ENCODE data around the gene ZNF653.

Gene ZNF653

GRCh38 chr19:11513946-11514345 lies 8.3 kb upstream of the ZNF653 start:
- no peak for DNase-seq (ENCODE audit: low spot score)

GRCh38 chr19:11510444-11510843 lies 4.8 kb upstream of the ZNF653 start:
- DNase-seq (ENCODE audit: low spot score) = no peak

- DNase-seq (ENCODE audit: low spot score) = no peak
These were observed 1.9 kb upstream of the ZNF653 start for GRCh38 chr19:11507370-11508078.

- DNase-seq (ENCODE audit: low spot score) = no peak
These were observed 1.3 kb upstream of the ZNF653 start for GRCh38 chr19:11506967-11507366.

- no peak for DNase-seq (ENCODE audit: low spot score)
These were observed 489 bp upstream of the ZNF653 start for GRCh38 chr19:11506101-11506555.

GRCh38 chr19:11505032-11505503 lies 571 bp downstream of the ZNF653 start:
- DNase-seq (ENCODE audit: low spot score) = peak; percentile 97

- no peak for DNase-seq (ENCODE audit: low spot score)
These were observed 1.1 kb downstream of the ZNF653 start for GRCh38 chr19:11504502-11505031.

GRCh38 chr19:11499890-11500420 lies 5.7 kb downstream of the ZNF653 start:
- DNase-seq (ENCODE audit: low spot score) = no peak

- DNase-seq (ENCODE audit: low spot score) = no peak
These were observed 6.4 kb downstream of the ZNF653 start for GRCh38 chr19:11499220-11499726.

- DNase-seq (ENCODE audit: low spot score) = peak; percentile 74
These were observed 9.1 kb downstream of the ZNF653 start for GRCh38 chr19:11496391-11497163.

- DNase-seq (ENCODE audit: low spot score) = no peak
These were observed 9.8 kb downstream of the ZNF653 start for GRCh38 chr19:11495885-11496284.

GRCh38 chr19:11495481-11495880 lies 10.2 kb downstream of the ZNF653 start:
- no peak for DNase-seq (ENCODE audit: low spot score)

GRCh38 chr19:11494634-11495285 lies 10.9 kb downstream of the ZNF653 start:
- DNase-seq (ENCODE audit: low spot score) = no peak

- DNase-seq (ENCODE audit: low spot score) = no peak
These were observed 16.3 kb downstream of the ZNF653 start for GRCh38 chr19:11489378-11489777.

GRCh38 chr19:11486661-11487503 lies 18.8 kb downstream of the ZNF653 start:
- DNase-seq (ENCODE audit: low spot score) = no peak

- DNase-seq (ENCODE audit: low spot score) = no peak
These were observed 20.3 kb downstream of the ZNF653 start for GRCh38 chr19:11485245-11485837.

GRCh38 chr19:11483366-11484111 lies 22.1 kb downstream of the ZNF653 start:
- DNase-seq (ENCODE audit: low spot score) = no peak

GRCh38 chr19:11482384-11483050 lies 23.1 kb downstream of the ZNF653 start:
- peak; percentile 91 for DNase-seq (ENCODE audit: low spot score)

All from NAMALWA (cell line).